Aorta (tissue), 5 donors: ENCODE measurements around the gene RMP24. TPM values are rescaled to one million over a fixed set of nuclear protein-coding genes. Genes with fewer than 3 reads are reported as not detected.

ENCODE experiments used
- ATAC-seq: fragments of 200-7000 bp; cut with Tn5 transposase; one replicate; pipeline ENCODE4 v1.9.1; 2022; ENCODE audit warnings: moderate library complexity; ENCODE audit not compliant: low FRiP score
- DNase-seq, 2 donors: peaks; one replicate each; pipeline ENCODE4 v3.0.0-alpha.2; 2020
- H3K27ac ChIP-seq, 2 donors: one replicate each; pipeline ENCODE4 v1.5.1; 2013; ENCODE audit warnings: low read length in 2 of 2, mild to moderate bottlenecking in 2 of 2, moderate library complexity in 2 of 2, control low read depth in 1 of 2, inconsistent platforms in 1 of 2, low read depth in 1 of 2
- H3K27me3 ChIP-seq, 2 donors: one replicate each; pipeline ENCODE4 v1.6.1; 2013; ENCODE audit warnings: control low read depth in 1 of 2, low read length in 1 of 2, mild to moderate bottlenecking in 1 of 2, moderate library complexity in 1 of 2; ENCODE audit not compliant: insufficient read depth in 2 of 2, control insufficient read depth in 1 of 2
- H3K36me3 ChIP-seq, 2 donors: one replicate each; pipeline ENCODE4 v1.6.1; 2013; ENCODE audit warnings: control low read depth in 1 of 2, low read length in 1 of 2, mild to moderate bottlenecking in 1 of 2; ENCODE audit not compliant: insufficient read depth in 2 of 2, control insufficient read depth in 1 of 2
- H3K4me1 ChIP-seq, 2 donors: one replicate each; pipeline ENCODE4 v1.6.1; 2013; ENCODE audit warnings: low read length in 2 of 2, control low read depth in 1 of 2, mild to moderate bottlenecking in 1 of 2, moderate library complexity in 1 of 2; ENCODE audit not compliant: insufficient read depth in 2 of 2, control insufficient read depth in 1 of 2
- H3K4me3 ChIP-seq, 2 donors: one replicate each; pipeline ENCODE4 v1.5.1; 2013; ENCODE audit warnings: low read length in 2 of 2, control low read depth in 1 of 2, mild to moderate bottlenecking in 1 of 2
- H3K9me3 ChIP-seq: one replicate; pipeline ENCODE4 v1.6.1; 2013; ENCODE audit warnings: mild to moderate bottlenecking, low read length; ENCODE audit not compliant: control insufficient read depth
- WGBS, 2 donors: extraction: QIAGEN DNeasy Blood & Tissue Kit; methylation state at CpG; one replicate each; pipeline ENCODE4 v1.1.7; 2013; 5-methylcytosine and 5-hydroxymethylcytosine counted together
- intact Hi-C, 2 donors: fragments of 100-400 bp; cut with DNase I; formaldehyde crosslinking; loops; one replicate each; pipeline versions ENCODE4 v1.14.2 to v1.15.0; 2022
- microRNA-seq, 2 donors: library from miRNA; unstranded; fragments of <30 nt; microRNA quantifications; one replicate each; pipeline ENCODE4 v1.2.0, GENCODE V29; 2020
- polyA plus RNA-seq, 2 donors: library from polyadenylated mRNA; stranded (reverse); fragments of 200-250 nt; gene quantifications; one replicate each; pipeline ENCODE4 v1.2.3, GENCODE V29; 2013
- total RNA-seq, 2 donors: library from RNA; stranded (reverse); fragmentation: NEBNext Ultra II Directional; extraction: Animal tissue kit (Norgen Biotek cat#: 25700); gene quantifications; one replicate each; pipeline ENCODE4 v1.2.1, GENCODE V29; 2021
- donor health status: healthy with polysubstance abuse.
- donor health status: Bipolar disorder and iron deficiency.
- donor health status: DM: no; HTN: no; CAD: no.
- donor health status: DM: no; HTN: no; CAD: no.
- donor health status: DM: yes; HTN: yes; CAD: no.

Gene RMP24

GRCh38 chr18:36028859-36029258 lies 56.4 kb downstream of the RMP24 start:
- Histone ChIP-seq H3K4me1 (no peaks in the 10 kb centered on the region), H3K27me3 (no peaks in the 10 kb centered on the region), H3K9me3 (no peaks in the 10 kb centered on the region), H3K4me3 (no peak overlapping the region), H3K36me3 (no peaks in the 10 kb centered on the region), H3K27ac (no peak overlapping the region)
- 56 to 69% methylated on average over 2 of the region's 2 CpGs for WGBS, 2 donors
- ATAC-seq (no peak), DNase-seq (no peak)
- intact Hi-C loops = no loop called here

Small RNAs within 50 kb of the gene (microRNA-seq; reads per million reads assigned to microRNA genes)
- 0 reads per million in 2 donors for gene MIR3929

Other genes starting within 250 kb of the RMP24 start
- gene RPRD1A, start 94.9 kb downstream of the RMP24 start, total RNA-seq = 10 to 100 TPM; 45.1 to 49.5 TPM
- 10 to 100 TPM; 29.8 to 30.2 TPM for gene RPRD1A, start 94.9 kb downstream of the RMP24 start, polyA plus RNA-seq
- 10 to 100 TPM; 29.6 to 39.4 TPM for gene SLC39A6, start 156.7 kb downstream of the RMP24 start, total RNA-seq
- gene SLC39A6, start 156.7 kb downstream of the RMP24 start, polyA plus RNA-seq = 10 to 100 TPM; 21.6 to 27.2 TPM
- 10 to 100 TPM; 62.6 to 84.3 TPM for gene ELP2, start 157.2 kb downstream of the RMP24 start, total RNA-seq
- 10 to 100 TPM; 38.1 to 99.3 TPM for gene ELP2, start 157.2 kb downstream of the RMP24 start, polyA plus RNA-seq
- 1 to 10 TPM; 1.7 to 4.4 TPM for gene MOCOS, start 214.8 kb downstream of the RMP24 start, total RNA-seq
- 1 to 10 TPM in 1 of 2 donors, under 1 TPM in 1; 0.90 to 3.8 TPM for gene MOCOS, start 214.8 kb downstream of the RMP24 start, polyA plus RNA-seq